ENCODE measurements around the gene DOC2A.
A peak's percentile ranks its signal among the peaks of the same experiment; 100 is the strongest.

DOC2A gene

GRCh38 chr16:30003670-30004423 lies 7.0 kb downstream of the DOC2A start:
- DNase-seq = no peak

GRCh38 chr16:30002614-30003346 lies 8.0 kb downstream of the DOC2A start:
- DNase-seq = no peak

GRCh38 chr16:30000735-30001631 lies 9.8 kb downstream of the DOC2A start:
- DNase-seq = no peak

GRCh38 chr16:29999605-30000004 lies 11.2 kb downstream of the DOC2A start:
- no peak for DNase-seq

GRCh38 chr16:29996766-29997250 lies 14.0 kb downstream of the DOC2A start:
- DNase-seq = no peak

GRCh38 chr16:29995911-29996765 lies 14.7 kb downstream of the DOC2A start, which contains the start of gene INO80E:
Gene INO80E, plus strand, starts transcription at chr16:29996241. Its CDS starts 70 bp downstream, at chr16:29996311.
- peak; percentile 75 to 86 for DNase-seq

GRCh38 chr16:29995324-29995910 lies 15.4 kb downstream of the DOC2A start, which contains the start of gene HIRIP3:
Gene HIRIP3, minus strand, starts transcription at chr16:29995617. Its CDS starts 12 bp downstream, at chr16:29995605.
- peak in 1 of 2 experiments; percentile 46 for DNase-seq

- peak in 1 of 2 experiments; percentile 9 for DNase-seq
These were observed 16.1 kb downstream of the DOC2A start for GRCh38 chr16:29994600-29995323.

- no peak for DNase-seq
These were observed 16.8 kb downstream of the DOC2A start for GRCh38 chr16:29993903-29994599.

GRCh38 chr16:29993191-29993902 lies 17.5 kb downstream of the DOC2A start:
- no peak for DNase-seq

GRCh38 chr16:29992344-29992967 lies 18.4 kb downstream of the DOC2A start:
- DNase-seq = no peak

GRCh38 chr16:29991571-29991904 lies 19.3 kb downstream of the DOC2A start:
- DNase-seq = no peak

GRCh38 chr16:29990883-29991570 lies 19.8 kb downstream of the DOC2A start:
- DNase-seq = no peak

- no peak for DNase-seq
These were observed 20.8 kb downstream of the DOC2A start for GRCh38 chr16:29990034-29990433.

GRCh38 chr16:29989111-29989858 lies 21.5 kb downstream of the DOC2A start:
- no peak for DNase-seq

- no peak for DNase-seq
These were observed 22.3 kb downstream of the DOC2A start for GRCh38 chr16:29988346-29989075.

Measured in cerebellar nuclear complex (tissue), 1 donor.